Lower leg skin (tissue), 3 donors: ENCODE results near the gene B4GALT3.

Source experiments
- CTCF ChIP-seq, 3 donors: fragments of 450-650 bp; IDR thresholded peaks; one replicate each; pipeline ENCODE4 v1.5.1; 2016; ENCODE audit warnings: antibody characterized with exemption in 3 of 3, mild to moderate bottlenecking in 3 of 3, moderate library complexity in 2 of 3
- POLR2A ChIP-seq, 2 donors: fragments of 450-650 bp; IDR thresholded peaks; one replicate each; pipeline ENCODE4 v1.6.1; 2016 to 2017; ENCODE audit warnings: antibody characterized with exemption in 2 of 2, mild to moderate bottlenecking in 1 of 2, moderate library complexity in 1 of 2

- TF ChIP-seq CTCF (IDR thresholded peaks at IDR 0.05) = no peak
- no peak for TF ChIP-seq POLR2A (IDR thresholded peaks at IDR 0.05)
Measured at GRCh38 chr1:161207173-161207572, 29.9 kb upstream of the B4GALT3 start.
